ENCODE measurements around the gene WDR1. TPM values are rescaled to one million over a fixed set of nuclear protein-coding genes. Genes with fewer than 3 reads are reported as not detected.

The WDR1 gene
- total RNA-seq, 1 experiment from 2014 or later, result 367 TPM

DNA sequence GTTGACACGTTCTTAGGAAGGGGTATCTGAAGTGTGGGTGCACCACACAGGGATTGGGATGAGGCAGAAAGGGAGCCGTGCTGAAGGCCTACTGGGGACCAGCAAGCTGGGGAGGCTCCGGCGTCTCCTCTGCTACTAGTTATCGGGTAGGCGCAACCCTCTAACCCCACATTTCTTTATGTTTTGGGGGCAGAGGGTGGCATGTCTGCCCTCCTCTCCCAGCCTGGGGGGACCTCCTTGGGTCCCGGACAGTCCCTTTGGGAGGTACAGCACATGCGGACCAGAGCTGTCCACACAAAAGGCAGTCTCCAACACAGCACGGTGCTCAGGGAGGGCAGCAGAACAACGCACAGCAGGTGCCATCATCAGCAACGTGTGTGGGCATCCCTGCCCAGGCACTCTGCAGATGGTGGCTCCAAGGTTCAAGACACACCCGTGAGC, 33.2 kb downstream of the WDR1 start:
- no peak overlapping the region for H3K9ac ChIP-seq (ENCODE audit: extremely low read depth, insufficient read length, low read length)
- TF ChIP-seq, protein P1, sequence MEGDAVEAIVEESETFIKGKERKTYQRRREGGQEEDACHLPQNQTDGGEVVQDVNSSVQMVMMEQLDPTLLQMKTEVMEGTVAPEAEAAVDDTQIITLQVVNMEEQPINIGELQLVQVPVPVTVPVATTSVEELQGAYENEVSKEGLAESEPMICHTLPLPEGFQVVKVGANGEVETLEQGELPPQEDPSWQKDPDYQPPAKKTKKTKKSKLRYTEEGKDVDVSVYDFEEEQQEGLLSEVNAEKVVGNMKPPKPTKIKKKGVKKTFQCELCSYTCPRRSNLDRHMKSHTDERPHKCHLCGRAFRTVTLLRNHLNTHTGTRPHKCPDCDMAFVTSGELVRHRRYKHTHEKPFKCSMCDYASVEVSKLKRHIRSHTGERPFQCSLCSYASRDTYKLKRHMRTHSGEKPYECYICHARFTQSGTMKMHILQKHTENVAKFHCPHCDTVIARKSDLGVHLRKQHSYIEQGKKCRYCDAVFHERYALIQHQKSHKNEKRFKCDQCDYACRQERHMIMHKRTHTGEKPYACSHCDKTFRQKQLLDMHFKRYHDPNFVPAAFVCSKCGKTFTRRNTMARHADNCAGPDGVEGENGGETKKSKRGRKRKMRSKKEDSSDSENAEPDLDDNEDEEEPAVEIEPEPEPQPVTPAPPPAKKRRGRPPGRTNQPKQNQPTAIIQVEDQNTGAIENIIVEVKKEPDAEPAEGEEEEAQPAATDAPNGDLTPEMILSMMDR (conservative IDR thresholded peaks at IDR 0.05), result no peak
- WGBS (ENCODE audit: extremely low coverage, insufficient read length, low lambda C conversion rate), result no CpG with 5 or more reads among the region's 12 CpGs
- no peaks in the 10 kb centered on the region for H3K9me3 ChIP-seq (ENCODE audit: control insufficient read depth, low read depth, low read length)
- no peaks in the 10 kb centered on the region for H3K79me1 ChIP-seq (ENCODE audit: insufficient read depth, low read depth, low read length, poor library complexity, severe bottlenecking)
- H3K79me2 ChIP-seq (ENCODE audit: insufficient read depth, low read length), result no peaks in the 10 kb centered on the region
- H4K8ac ChIP-seq (replicated peaks; ENCODE audit: insufficient read length, low read depth, low read length), result no peak overlapping the region
- H3K4ac ChIP-seq (ENCODE audit: low read depth, low read length), result no peak overlapping the region
- no peak overlapping the region for H3K18ac ChIP-seq (ENCODE audit: insufficient read length, low read depth, low read length)
- Mint-ChIP-seq H3K27me3 (ENCODE audit: low read depth) (no peaks in the 10 kb centered on the region), H3K4me1 (no peaks in the 10 kb centered on the region), H3K9me3 (no peaks in the 10 kb centered on the region), H3K27ac (no peak overlapping the region), H3K4me3 (no peak overlapping the region; a peak in 1 of 5 replicates), H3K36me3 (ENCODE audit: insufficient read depth in 1 of 3, low read depth in 3 of 3) (peaks cover 42 to 97% (median 96%) of the 10 kb centered on the region in 3 experiments; a peak in 6 of 7 replicates)
- H3K14ac ChIP-seq (ENCODE audit: insufficient read depth, low read length), result no peak overlapping the region
- no peak overlapping the region for H3T11ph ChIP-seq (ENCODE audit: low read length)
- H4K20me1 ChIP-seq (ENCODE audit: control insufficient read depth, insufficient read depth, insufficient read length), result no peaks in the 10 kb centered on the region
- H2BK12ac ChIP-seq (ENCODE audit: insufficient read length, low read depth, low read length), result no peak overlapping the region
- no peak overlapping the region for H3K4me2 ChIP-seq (ENCODE audit: insufficient read depth, insufficient read length, low read length)
- H2BK15ac ChIP-seq (ENCODE audit: low read depth, low read length), result no peak overlapping the region
- H3K56ac ChIP-seq (ENCODE audit: insufficient read length, low read depth, low read length), result no peak overlapping the region
- H3K27me3 ChIP-seq (ENCODE audit: insufficient read depth, low read length), result no peaks in the 10 kb centered on the region
- H3K4me1 ChIP-seq (ENCODE audit: insufficient read depth, low read length), result no peaks in the 10 kb centered on the region
- no peak overlapping the region for H3K23ac ChIP-seq (ENCODE audit: insufficient read length, low read depth, low read length)
- H3K23me2 ChIP-seq (ENCODE audit: insufficient read length, low read depth, low read length, poor library complexity, severe bottlenecking), result peaks cover 3% of the 10 kb centered on the region
- no peak overlapping the region for H4K91ac ChIP-seq (ENCODE audit: insufficient read length, low read depth, low read length)
- no peak overlapping the region for H2AFZ ChIP-seq (ENCODE audit: low read length)
- no peak overlapping the region for H2BK20ac ChIP-seq (ENCODE audit: low read depth, low read length, poor library complexity, severe bottlenecking)
- no peak overlapping the region for H3K27ac ChIP-seq (ENCODE audit: insufficient read length, low read depth, low read length)
- H4K5ac ChIP-seq (ENCODE audit: insufficient read length, low read depth, low read length), result no peak overlapping the region
- no peak for DNase-seq
- no peak overlapping the region for H2AK5ac ChIP-seq (ENCODE audit: insufficient read length, low read length)
- no peak overlapping the region for H2BK120ac ChIP-seq (ENCODE audit: low read depth, low read length, poor library complexity, severe bottlenecking)
- no peak overlapping the region for H2BK5ac ChIP-seq (ENCODE audit: insufficient read length, low read length)

Data from H9 (cell line).